SK-N-MC (cell line): ENCODE data around the gene SMG7.

Experiments
- DNase-seq: peaks from one replicate; pipeline ENCODE4 v3.0.0-alpha.2; 2011; ENCODE audit warnings: low read depth, low spot score
- H3K27ac ChIP-seq: fragments of 200-600 bp; sonication (generic); 2 replicates; pipeline ENCODE4 v1.5.1; 2016; ENCODE audit warnings: mixed run types
- H3K36me3 ChIP-seq: fragments of 200-600 bp; sonication (generic); 2 replicates; pipeline ENCODE4 v1.6.1; 2017; ENCODE audit warnings: antibody characterized with exemption, low read length, mixed read lengths; ENCODE audit not compliant: insufficient read depth
- H3K4me3 ChIP-seq: fragments of 200-600 bp; sonication (generic); 2 replicates; pipeline ENCODE4 v1.5.1; 2016
- H3K9ac ChIP-seq: fragments of 200-600 bp; sonication (generic); 2 replicates; pipeline ENCODE4 v1.8.0; 2017; ENCODE audit warnings: mixed run types, mixed read lengths; ENCODE audit not compliant: insufficient read length
- H3K9me3 ChIP-seq: fragments of 200-600 bp; sonication (generic); 2 replicates; pipeline ENCODE4 v1.6.1; 2017; ENCODE audit warnings: low read depth, mild to moderate bottlenecking, antibody characterized with exemption, low read length, moderate library complexity, mixed read lengths
- EZH2 ChIP-seq: fragments of 200-600 bp; sonication (generic); IDR thresholded peaks from one replicate; pipeline ENCODE4 v1.6.1; 2017; ENCODE audit warnings: antibody characterized with exemption
- FOXP2 ChIP-seq: optimal IDR thresholded peaks from 2 replicates; pipeline ENCODE3; 2011; ENCODE audit warnings: mild to moderate bottlenecking, moderate library complexity; ENCODE audit not compliant: insufficient read depth; ENCODE audit errors: extremely low read length, control extremely low read depth
- POLR2AphosphoS5 ChIP-seq: IDR thresholded peaks from 2 replicates; pipeline ENCODE4 v1.6.1; 2012; ENCODE audit warnings: mild to moderate bottlenecking, low read depth, low read length, borderline replicate concordance

The SMG7 gene

DNA sequence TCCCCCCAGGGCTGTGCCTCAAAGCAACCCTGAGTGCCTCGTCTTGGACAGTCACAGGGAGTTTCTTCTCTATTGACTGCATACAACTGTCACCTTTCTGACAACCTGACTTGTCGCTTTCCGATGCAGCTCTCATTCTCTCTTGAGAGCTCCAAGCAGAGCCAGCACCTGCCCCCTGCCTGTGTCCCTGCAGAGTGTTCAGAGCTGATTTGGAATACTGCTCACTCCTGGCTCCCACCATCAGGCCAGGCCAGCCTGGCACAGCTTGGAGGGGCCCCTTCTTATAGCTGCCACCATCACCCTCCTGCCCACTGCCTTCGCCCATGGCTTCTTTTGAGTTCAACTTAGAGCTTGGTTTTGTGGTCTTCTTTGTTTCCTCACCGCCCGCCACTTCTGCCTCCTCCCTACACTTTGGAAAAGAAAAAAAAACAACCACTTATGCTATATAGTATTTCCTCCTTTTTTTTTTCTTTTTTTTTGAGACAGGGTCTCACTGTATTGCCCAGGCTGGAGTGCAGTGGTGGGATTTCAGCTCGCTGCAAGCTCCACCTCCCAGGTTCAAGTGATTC, 105.7 kb downstream of the SMG7 start:
- TF ChIP-seq POLR2AphosphoS5 (no peak), EZH2 (no peak), FOXP2 (no peak)
- no peak for DNase-seq
- H3K9ac ChIP-seq, result no peak overlapping the region
- H3K4me3 ChIP-seq, result no peak overlapping the region
- no peak overlapping the region for H3K27ac ChIP-seq
- no peaks in the 10 kb centered on the region for H3K9me3 ChIP-seq
- no peaks in the 10 kb centered on the region for H3K36me3 ChIP-seq

GRCh38 chr1:183578856-183579255, 106.6 kb downstream of the SMG7 start:
- no peak overlapping the region for H3K9ac ChIP-seq
- H3K9me3 ChIP-seq, result no peaks in the 10 kb centered on the region
- H3K27ac ChIP-seq, result no peak overlapping the region
- no peaks in the 10 kb centered on the region for H3K36me3 ChIP-seq
- DNase-seq, result no peak
- no peak for TF ChIP-seq FOXP2
- no peak for TF ChIP-seq POLR2AphosphoS5
- no peak for TF ChIP-seq EZH2
- no peak overlapping the region for H3K4me3 ChIP-seq

GRCh38 chr1:183580281-183580682, 108.0 kb downstream of the SMG7 start:
- Histone ChIP-seq H3K36me3 (no peaks in the 10 kb centered on the region), H3K9ac (no peak overlapping the region), H3K4me3 (no peak overlapping the region), H3K27ac (no peak overlapping the region), H3K9me3 (no peaks in the 10 kb centered on the region)
- TF ChIP-seq POLR2AphosphoS5 (no peak), EZH2 (no peak), FOXP2 (no peak)
- no peak for DNase-seq

- no peak overlapping the region for H3K4me3 ChIP-seq
- DNase-seq, result no peak
- no peaks in the 10 kb centered on the region for H3K36me3 ChIP-seq
- H3K9ac ChIP-seq, result no peak overlapping the region
- TF ChIP-seq POLR2AphosphoS5 (no peak), FOXP2 (no peak), EZH2 (no peak)
- H3K27ac ChIP-seq, result no peak overlapping the region
- H3K9me3 ChIP-seq, result no peaks in the 10 kb centered on the region
Measured at GRCh38 chr1:183582021-183582713, 109.9 kb downstream of the SMG7 start.

- Histone ChIP-seq H3K9me3 (no peaks in the 10 kb centered on the region), H3K27ac (no peak overlapping the region), H3K4me3 (no peak overlapping the region), H3K36me3 (no peaks in the 10 kb centered on the region), H3K9ac (no peak overlapping the region)
- no peak for DNase-seq
- TF ChIP-seq FOXP2, result no peak
- TF ChIP-seq EZH2, result no peak
- TF ChIP-seq POLR2AphosphoS5, result no peak
Measured at GRCh38 chr1:183583466-183583865, 111.2 kb downstream of the SMG7 start.

- TF ChIP-seq POLR2AphosphoS5, result no peak
- no peak for TF ChIP-seq EZH2
- no peak for TF ChIP-seq FOXP2
- H3K4me3 ChIP-seq, result no peak overlapping the region
- H3K36me3 ChIP-seq, result no peaks in the 10 kb centered on the region
- no peak overlapping the region for H3K9ac ChIP-seq
- no peak overlapping the region for H3K27ac ChIP-seq
- H3K9me3 ChIP-seq, result no peaks in the 10 kb centered on the region
- no peak for DNase-seq
Measured at GRCh38 chr1:183584147-183584546, 111.8 kb downstream of the SMG7 start.

DNA sequence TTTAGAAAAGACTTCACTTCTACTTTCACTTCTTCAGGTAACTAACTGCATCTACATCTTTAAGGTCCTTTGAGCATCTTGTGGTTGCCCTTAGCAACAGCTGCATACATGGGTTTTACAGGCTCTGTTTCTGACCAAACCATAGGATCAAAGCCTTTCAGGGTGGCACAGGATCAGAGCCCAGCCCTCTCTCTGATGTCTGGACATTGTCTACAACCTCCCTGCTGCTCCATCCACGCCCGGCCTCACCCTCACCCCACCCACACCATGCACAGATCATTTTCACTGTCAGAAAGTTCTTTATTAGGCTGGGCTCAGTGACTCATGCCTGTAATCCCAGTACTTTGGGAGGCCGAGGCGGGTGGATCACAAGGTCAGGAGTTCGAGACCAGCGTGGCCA, 112.7 kb downstream of the SMG7 start:
- no peak for TF ChIP-seq POLR2AphosphoS5
- no peak for TF ChIP-seq FOXP2
- no peak for TF ChIP-seq EZH2
- no peak overlapping the region for H3K9ac ChIP-seq
- DNase-seq, result no peak
- H3K36me3 ChIP-seq, result no peaks in the 10 kb centered on the region
- no peaks in the 10 kb centered on the region for H3K9me3 ChIP-seq
- no peak overlapping the region for H3K27ac ChIP-seq
- H3K4me3 ChIP-seq, result no peak overlapping the region

DNA sequence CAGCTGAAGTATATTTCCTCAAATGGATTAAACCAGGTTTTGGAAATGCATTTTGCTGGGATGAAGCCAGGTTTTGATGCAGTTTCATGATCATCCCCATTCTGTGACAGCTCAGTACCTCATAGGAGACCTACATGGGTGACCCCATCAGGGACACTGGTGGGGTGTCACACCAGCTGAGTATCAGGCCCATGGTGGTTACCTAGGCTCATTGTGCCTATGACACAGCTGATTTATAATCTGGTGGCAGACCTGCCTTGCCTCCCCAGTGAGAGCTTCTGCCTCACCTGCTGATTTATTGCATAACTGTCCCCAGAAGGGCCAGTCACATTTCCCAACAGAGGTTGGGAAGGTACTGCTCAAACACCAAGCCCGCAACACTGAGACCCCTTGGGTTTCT, 114.2 kb downstream of the SMG7 start:
- no peaks in the 10 kb centered on the region for H3K36me3 ChIP-seq
- H3K4me3 ChIP-seq, result no peak overlapping the region
- TF ChIP-seq EZH2, result no peak
- TF ChIP-seq FOXP2, result no peak
- TF ChIP-seq POLR2AphosphoS5, result no peak
- H3K9me3 ChIP-seq, result no peaks in the 10 kb centered on the region
- H3K9ac ChIP-seq, result no peak overlapping the region
- DNase-seq, result no peak
- no peak overlapping the region for H3K27ac ChIP-seq

DNA sequence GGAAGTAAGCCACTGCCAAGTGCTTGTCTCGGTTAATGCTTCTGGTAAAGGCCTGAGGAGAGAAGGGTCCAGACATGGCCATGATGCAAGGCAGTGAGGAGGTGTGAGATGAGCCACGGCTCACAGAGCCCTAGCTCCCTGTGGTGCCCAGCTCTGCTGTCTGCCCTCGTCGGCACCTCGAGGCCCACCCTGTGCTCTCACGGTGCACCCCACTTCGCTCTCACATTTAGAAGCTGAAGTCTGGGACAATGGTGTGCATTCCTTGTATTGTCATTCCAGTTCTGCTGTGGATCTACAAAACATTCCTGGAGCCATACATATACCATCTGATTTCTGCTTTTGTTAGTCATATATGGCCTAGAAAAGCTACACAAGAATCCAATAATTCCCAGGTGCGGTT, 114.6 kb downstream of the SMG7 start:
- no peaks in the 10 kb centered on the region for H3K9me3 ChIP-seq
- TF ChIP-seq FOXP2 (no peak), POLR2AphosphoS5 (no peak), EZH2 (no peak)
- no peaks in the 10 kb centered on the region for H3K36me3 ChIP-seq
- DNase-seq, result no peak
- no peak overlapping the region for H3K9ac ChIP-seq
- no peak overlapping the region for H3K27ac ChIP-seq
- no peak overlapping the region for H3K4me3 ChIP-seq
